Measurements from ENCODE around the gene PAX7.

GRCh38 chr1:18643154-18644012 lies 12.7 kb downstream of the PAX7 start:
- no peak for TF ChIP-seq JUNB (IDR thresholded peaks at IDR 0.05; ENCODE audit: unreplicated experiment)
- TF ChIP-seq CTCF (conservative IDR thresholded peaks at IDR 0.05; ENCODE audit: low read depth in 2 of 2) = no peak
- TF ChIP-seq ZNF462 (CRISPR knock-in tag; IDR thresholded peaks at IDR 0.05) = no peak
- no peak for TF ChIP-seq POLR2AphosphoS5 (IDR thresholded peaks at IDR 0.05; ENCODE audit: low read depth)
- TF ChIP-seq EZH2 (IDR thresholded peaks at IDR 0.05; ENCODE audit: low read depth, unreplicated experiment) = peak; percentile 93
